ENCODE data around the gene RAE1. TPM values are rescaled to one million over a fixed set of nuclear protein-coding genes. Genes with fewer than 3 reads are reported as not detected.

RAE1 gene
- total RNA-seq, 2 donors from 2014 or later, result 15.0 to 20.4 TPM

DNA sequence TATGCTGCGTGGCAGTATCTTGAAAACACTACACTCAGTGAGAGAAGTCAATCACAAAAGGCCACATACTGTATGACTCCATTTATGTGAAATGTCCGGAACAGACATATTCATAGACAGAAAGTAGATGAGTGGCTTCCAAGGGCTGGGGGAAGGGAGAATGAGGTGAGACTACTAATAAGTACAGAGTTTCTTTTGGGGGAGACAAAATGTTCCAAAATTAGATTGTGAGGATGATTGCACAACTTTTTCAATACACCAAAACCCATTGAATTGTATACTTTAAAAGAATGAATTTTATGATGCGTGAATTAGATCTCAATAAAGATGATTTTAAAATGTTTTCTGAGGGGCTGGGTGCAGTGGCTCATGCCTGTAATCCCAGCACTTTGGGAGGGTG, 30.7 kb upstream of the RAE1 start:
- no peaks in the 10 kb centered on the region for H3K36me3 ChIP-seq
- TF ChIP-seq, protein P1, sequence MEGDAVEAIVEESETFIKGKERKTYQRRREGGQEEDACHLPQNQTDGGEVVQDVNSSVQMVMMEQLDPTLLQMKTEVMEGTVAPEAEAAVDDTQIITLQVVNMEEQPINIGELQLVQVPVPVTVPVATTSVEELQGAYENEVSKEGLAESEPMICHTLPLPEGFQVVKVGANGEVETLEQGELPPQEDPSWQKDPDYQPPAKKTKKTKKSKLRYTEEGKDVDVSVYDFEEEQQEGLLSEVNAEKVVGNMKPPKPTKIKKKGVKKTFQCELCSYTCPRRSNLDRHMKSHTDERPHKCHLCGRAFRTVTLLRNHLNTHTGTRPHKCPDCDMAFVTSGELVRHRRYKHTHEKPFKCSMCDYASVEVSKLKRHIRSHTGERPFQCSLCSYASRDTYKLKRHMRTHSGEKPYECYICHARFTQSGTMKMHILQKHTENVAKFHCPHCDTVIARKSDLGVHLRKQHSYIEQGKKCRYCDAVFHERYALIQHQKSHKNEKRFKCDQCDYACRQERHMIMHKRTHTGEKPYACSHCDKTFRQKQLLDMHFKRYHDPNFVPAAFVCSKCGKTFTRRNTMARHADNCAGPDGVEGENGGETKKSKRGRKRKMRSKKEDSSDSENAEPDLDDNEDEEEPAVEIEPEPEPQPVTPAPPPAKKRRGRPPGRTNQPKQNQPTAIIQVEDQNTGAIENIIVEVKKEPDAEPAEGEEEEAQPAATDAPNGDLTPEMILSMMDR (IDR thresholded peaks at IDR 0.05), result no peak
- ATAC-seq (ENCODE audit: insufficient number of reproducible peaks, low FRiP score, low read depth) (no peak), DNase-seq (ENCODE audit: low spot score) (no peak)
- H3K4me1 ChIP-seq (ENCODE audit: control insufficient read depth in 1 of 2, low read depth in 2 of 2), result no peaks in the 10 kb centered on the region
- no peaks in the 10 kb centered on the region for H3K27me3 ChIP-seq (replicated peaks; ENCODE audit: insufficient read depth)
- H3K4me3 ChIP-seq, result no peak overlapping the region
- no peak overlapping the region for H3K27ac ChIP-seq
- no peaks in the 10 kb centered on the region for H3K9me3 ChIP-seq

- DNase-seq (ENCODE audit: low spot score), result no peak
- Histone ChIP-seq H3K4me1 (ENCODE audit: control insufficient read depth in 1 of 2, low read depth in 2 of 2) (no peaks in the 10 kb centered on the region), H3K36me3 (no peaks in the 10 kb centered on the region), H3K27me3 (replicated peaks; ENCODE audit: insufficient read depth) (no peaks in the 10 kb centered on the region), H3K9me3 (no peaks in the 10 kb centered on the region), H3K27ac (no peak overlapping the region), H3K4me3 (no peak overlapping the region)
- no peak for ATAC-seq (ENCODE audit: insufficient number of reproducible peaks, low FRiP score, low read depth)
- TF ChIP-seq, protein P1 (IDR thresholded peaks at IDR 0.05), result no peak
These were observed 29.9 kb upstream of the RAE1 start for GRCh38 chr20:57321142-57321541.

DNA sequence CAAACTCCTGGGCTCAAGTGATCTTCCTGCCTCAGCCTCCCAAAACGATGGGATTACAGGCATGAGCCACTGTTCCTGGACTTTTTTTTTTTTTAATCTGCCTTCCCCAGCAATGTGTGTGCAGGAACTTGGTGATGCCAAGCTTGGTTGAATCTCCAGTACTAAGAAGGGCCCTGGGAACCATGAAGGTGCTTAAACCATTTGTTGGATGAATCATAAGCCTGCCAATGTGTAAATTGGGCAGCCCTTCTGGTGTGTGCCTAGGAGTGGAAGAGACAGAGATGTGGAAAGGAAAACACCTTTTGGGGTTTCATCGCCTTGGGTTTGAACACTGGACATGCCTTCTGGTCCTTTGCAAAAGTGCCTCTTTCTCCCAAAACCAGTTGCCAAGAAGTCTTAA, 28.6 kb upstream of the RAE1 start:
- H3K27me3 ChIP-seq (replicated peaks; ENCODE audit: insufficient read depth), result no peaks in the 10 kb centered on the region
- H3K4me3 ChIP-seq, result no peak overlapping the region
- TF ChIP-seq, protein P1 (IDR thresholded peaks at IDR 0.05), result no peak
- H3K36me3 ChIP-seq, result no peaks in the 10 kb centered on the region
- no peaks in the 10 kb centered on the region for H3K4me1 ChIP-seq (ENCODE audit: control insufficient read depth in 1 of 2, low read depth in 2 of 2)
- no peak for DNase-seq (ENCODE audit: low spot score)
- no peak overlapping the region for H3K27ac ChIP-seq
- H3K9me3 ChIP-seq, result no peaks in the 10 kb centered on the region
- ATAC-seq (ENCODE audit: insufficient number of reproducible peaks, low FRiP score, low read depth), result no peak

DNA sequence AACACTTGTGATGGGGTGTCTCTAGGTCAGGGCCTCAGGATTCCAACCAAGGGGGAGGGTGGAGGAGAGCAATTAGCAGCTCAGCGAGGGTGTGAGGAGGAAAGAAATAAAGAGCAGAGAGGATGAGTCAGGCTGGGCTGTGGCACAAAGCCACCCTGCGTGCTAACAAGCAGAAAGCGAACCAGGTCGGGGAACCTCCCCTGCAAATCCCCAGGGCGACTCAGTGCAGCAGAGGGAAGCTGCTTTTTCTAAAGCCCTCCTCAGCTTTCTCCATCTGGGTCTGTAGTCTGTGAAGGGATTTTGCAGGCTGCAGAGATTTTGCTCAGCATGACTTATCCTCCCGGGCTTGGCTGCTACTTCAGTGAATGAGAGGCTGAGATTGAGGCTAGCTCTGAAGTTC, 28.0 kb upstream of the RAE1 start:
- no peak overlapping the region for H3K4me3 ChIP-seq
- DNase-seq (ENCODE audit: low spot score), result no peak
- ATAC-seq (ENCODE audit: insufficient number of reproducible peaks, low FRiP score, low read depth), result no peak
- no peak overlapping the region for H3K27ac ChIP-seq
- H3K9me3 ChIP-seq, result no peaks in the 10 kb centered on the region
- H3K36me3 ChIP-seq, result no peaks in the 10 kb centered on the region
- no peaks in the 10 kb centered on the region for H3K4me1 ChIP-seq (ENCODE audit: control insufficient read depth in 1 of 2, low read depth in 2 of 2)
- TF ChIP-seq, protein P1 (IDR thresholded peaks at IDR 0.05), result no peak
- no peaks in the 10 kb centered on the region for H3K27me3 ChIP-seq (replicated peaks; ENCODE audit: insufficient read depth)

- DNase-seq (ENCODE audit: low spot score) (no peak), ATAC-seq (ENCODE audit: insufficient number of reproducible peaks, low FRiP score, low read depth) (no peak)
- TF ChIP-seq, protein P1 (IDR thresholded peaks at IDR 0.05), result no peak
- H3K36me3 ChIP-seq, result no peaks in the 10 kb centered on the region
- H3K27me3 ChIP-seq (replicated peaks; ENCODE audit: insufficient read depth), result no peaks in the 10 kb centered on the region
- H3K9me3 ChIP-seq, result no peaks in the 10 kb centered on the region
- H3K27ac ChIP-seq, result no peak overlapping the region
- no peaks in the 10 kb centered on the region for H3K4me1 ChIP-seq (ENCODE audit: control insufficient read depth in 1 of 2, low read depth in 2 of 2)
- no peak overlapping the region for H3K4me3 ChIP-seq
These were observed 25.3 kb upstream of the RAE1 start for GRCh38 chr20:57325632-57326356.
